Measurements from ENCODE around the gene CATSPERE. TPM values are rescaled to one million over a fixed set of nuclear protein-coding genes. Genes with fewer than 3 reads are reported as not detected.

CATSPERE gene
- total and polyA plus RNA-seq, 10 of the 15 experiments (the other 5 are each of a cell fraction or from before 2014, with no cell fraction given) = 0.04 to 0.24 (median 0.17) TPM; not detected in 3

GRCh38 chr1:244640917-244641316 lies 179.8 kb downstream of the CATSPERE start:
- no peak overlapping the region for H2AFZ ChIP-seq (ENCODE audit: control insufficient read depth, low read depth, low read length)
- no peaks in the 10 kb centered on the region for H3K79me2 ChIP-seq (ENCODE audit: control insufficient read depth, insufficient read depth, low read length)
- no peak for DNase-seq (ENCODE audit: low read depth, low spot score)
- no peak overlapping the region for H3K4me3 ChIP-seq
- no peak overlapping the region for H3K9ac ChIP-seq (ENCODE audit: control insufficient read depth, insufficient read depth, low read length)
- BruUV-seq (replicated peaks) = no TSS peak
- 37% methylated on average over 6 of the region's 6 CpGs for WGBS (ENCODE audit: insufficient coverage, insufficient replicate concordance, low lambda C conversion rate, missing lambda C conversion rate)
- H3K36me3 ChIP-seq (ENCODE audit: control insufficient read depth in 2 of 2, insufficient read depth in 2 of 2, low read length in 1 of 2) = no peaks in the 10 kb centered on the region
- no peak for ATAC-seq
- H3K9me3 ChIP-seq (replicated peaks; ENCODE audit: control insufficient read depth, insufficient read depth, low read length) = no peaks in the 10 kb centered on the region; the same call in 2 of the 3 replicates
- no peak for FAIRE-seq
- in situ Hi-C loops (cut with MboI) = no loop called here
- H3K27me3 ChIP-seq (replicated peaks in 1 of 2; ENCODE audit: control insufficient read depth in 2 of 2, insufficient read depth in 2 of 2, low read length in 1 of 2) = peaks cover 0 to 2% of the 10 kb centered on the region in 2 experiments; a peak in 3 of 4 replicates
- POLR2A ChIA-PET = no interaction called here
- H3K4me1 ChIP-seq (ENCODE audit: control insufficient read depth, insufficient read depth, low read length) = no peaks in the 10 kb centered on the region
- RAD21 ChIA-PET (ENCODE audit: unreplicated experiment) = no interaction called here
- intact Hi-C loops (cut with micrococcal nuclease; ENCODE audit: unreplicated experiment) = no loop called here
- TF ChIP-seq SREBF1 (IDR thresholded peaks at IDR 0.05; ENCODE audit: low read length) (no peak), BACH1 (IDR thresholded peaks at IDR 0.05; ENCODE audit: borderline replicate concordance) (no peak), SMC3 (IDR thresholded peaks at IDR 0.05; ENCODE audit: borderline replicate concordance, low read length) (no peak), NR2C2 (IDR thresholded peaks at IDR 0.05; ENCODE audit: borderline replicate concordance, control insufficient read depth, insufficient read length, low read depth) (no peak), ZNF622 (IDR thresholded peaks at IDR 0.05) (no peak), PBX3 (IDR thresholded peaks at IDR 0.05; ENCODE audit: insufficient replicate concordance, low read depth, low read length) (no peak), NBN (IDR thresholded peaks at IDR 0.05) (no peak), EED (IDR thresholded peaks at IDR 0.05; ENCODE audit: low read depth) (no peak)
- H3K27ac ChIP-seq (ENCODE audit: control insufficient read depth, insufficient read depth) = no peak overlapping the region
- H3K4me2 ChIP-seq (ENCODE audit: control insufficient read depth, insufficient read depth) = no peak overlapping the region
- H4K20me1 ChIP-seq (ENCODE audit: control insufficient read depth, insufficient read depth) = no peaks in the 10 kb centered on the region
- CTCF ChIA-PET = no interaction called here
- SMC1A ChIA-PET (ENCODE audit: uncharacterized antibody, unreplicated experiment) = interaction anchor here (1.6 kb wide), 1 partner anchor 12 kb away, joined by 5 read pairs; no protein-coding TSS in a partner anchor

All from GM12878 (cell line).